ENCODE data around the gene TULP1. TPM values are rescaled to one million over a fixed set of nuclear protein-coding genes. Genes with fewer than 3 reads are reported as not detected.
"Not testable (repeated sequence)": the region's sequence is repeated elsewhere in the genome, so short reads cannot be mapped to it uniquely, and the experiment has no call there.

The TULP1 gene
- total RNA-seq, 1 experiment from 2014 or later = not detected

- DNase-seq (ENCODE audit: unreplicated experiment) = peak; percentile 74
- Mint-ChIP-seq H3K27me3 (ENCODE audit: insufficient read depth, unreplicated experiment) (no peaks in the 10 kb centered on the region), H3K27ac (ENCODE audit: low read depth, unreplicated experiment) (no peak overlapping the region), H3K4me1 (ENCODE audit: insufficient read depth, unreplicated experiment) (peaks cover 6% of the 10 kb centered on the region), H3K9me3 (ENCODE audit: unreplicated experiment) (no peaks in the 10 kb centered on the region), H3K36me3 (ENCODE audit: insufficient read depth, unreplicated experiment) (no peaks in the 10 kb centered on the region), H3K4me3 (ENCODE audit: unreplicated experiment) (no peak overlapping the region)
- no TSS peak for BruUV-seq (replicated peaks)
- TF ChIP-seq CTCF (IDR thresholded peaks at IDR 0.05; ENCODE audit: unreplicated experiment) = no peak
- ChIA-PET CTCF (interaction anchor here (0.6 to 6.6 kb wide), 5 partner anchors 12 to 221 kb away, joined by 3 to 90 read pairs (median 3); partner anchors contain the start of gene ARMC12), POLR2A (interaction anchor here (0.6 to 1.3 kb wide), 5 partner anchors 47 to 222 kb away, joined by 3 to 4 read pairs (median 3); no protein-coding TSS in a partner anchor)
- intact Hi-C loops (cut with micrococcal nuclease) = no loop called here
These were observed 6.8 kb upstream of the TULP1 start for GRCh38 chr6:35519313-35520015.

- no peaks in the 10 kb centered on the region for H3K27me3 Mint-ChIP-seq (ENCODE audit: insufficient read depth, unreplicated experiment)
- no peak overlapping the region for H3K4me3 Mint-ChIP-seq (ENCODE audit: unreplicated experiment)
- no TSS peak for BruUV-seq (replicated peaks)
- POLR2A ChIA-PET = interaction anchor here (0.6 to 1.2 kb wide), 4 partner anchors 49 to 223 kb away, joined by 3 to 4 read pairs (median 4); no protein-coding TSS in a partner anchor
- no peaks in the 10 kb centered on the region for H3K36me3 Mint-ChIP-seq (ENCODE audit: insufficient read depth, unreplicated experiment)
- H3K27ac Mint-ChIP-seq (ENCODE audit: low read depth, unreplicated experiment) = no peak overlapping the region
- no peak for DNase-seq (ENCODE audit: unreplicated experiment)
- intact Hi-C loops (cut with micrococcal nuclease) = no loop called here
- CTCF ChIA-PET = interaction anchor here (0.7 to 6.6 kb wide), 2 partner anchors 104 to 217 kb away, joined by 3 to 90 read pairs; partner anchors contain the start of gene ARMC12
- H3K4me1 Mint-ChIP-seq (ENCODE audit: insufficient read depth, unreplicated experiment) = peaks cover 6% of the 10 kb centered on the region
- no peaks in the 10 kb centered on the region for H3K9me3 Mint-ChIP-seq (ENCODE audit: unreplicated experiment)
- no peak for TF ChIP-seq CTCF (IDR thresholded peaks at IDR 0.05; ENCODE audit: unreplicated experiment)
These were observed 6.0 kb upstream of the TULP1 start for GRCh38 chr6:35518566-35519312.

DNA sequence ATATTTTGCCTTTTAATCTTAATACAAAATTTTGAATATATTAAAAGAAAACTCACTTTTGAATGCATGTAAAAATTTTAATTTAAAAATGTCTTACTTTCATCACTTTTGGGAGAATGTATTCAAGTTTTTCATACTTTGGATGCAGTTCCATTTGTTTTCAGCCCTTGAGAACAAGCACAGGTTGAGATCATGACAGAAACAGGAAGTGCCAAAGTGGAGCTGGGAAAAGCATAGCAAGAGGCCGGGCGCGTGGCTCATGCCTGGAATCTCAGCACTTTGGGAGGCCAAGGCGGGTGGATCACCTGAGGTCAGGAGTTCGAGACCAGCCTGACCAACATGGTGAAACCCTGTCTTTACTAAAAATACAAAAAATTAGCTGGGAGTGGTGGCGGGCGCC lies 5.3 kb upstream of the TULP1 start:
- DNase-seq (ENCODE audit: unreplicated experiment); H3K4me1 Mint-ChIP-seq (ENCODE audit: insufficient read depth, unreplicated experiment); H3K9me3 Mint-ChIP-seq (ENCODE audit: unreplicated experiment); H3K27ac Mint-ChIP-seq (ENCODE audit: low read depth, unreplicated experiment); H3K36me3 Mint-ChIP-seq (ENCODE audit: insufficient read depth, unreplicated experiment); H3K27me3 Mint-ChIP-seq (ENCODE audit: insufficient read depth, unreplicated experiment); BruUV-seq (replicated peaks); intact Hi-C loops (cut with micrococcal nuclease); H3K4me3 Mint-ChIP-seq (ENCODE audit: unreplicated experiment): not testable (repeated sequence)
- CTCF ChIA-PET = interaction anchor here (0.7 kb wide), 1 partner anchor 103 kb away, joined by 3 read pairs; no protein-coding TSS in a partner anchor
- POLR2A ChIA-PET = interaction anchor here (0.8 to 1.3 kb wide), 2 partner anchors 20 to 50 kb away, joined by 3 to 9 read pairs; no protein-coding TSS in a partner anchor

DNA sequence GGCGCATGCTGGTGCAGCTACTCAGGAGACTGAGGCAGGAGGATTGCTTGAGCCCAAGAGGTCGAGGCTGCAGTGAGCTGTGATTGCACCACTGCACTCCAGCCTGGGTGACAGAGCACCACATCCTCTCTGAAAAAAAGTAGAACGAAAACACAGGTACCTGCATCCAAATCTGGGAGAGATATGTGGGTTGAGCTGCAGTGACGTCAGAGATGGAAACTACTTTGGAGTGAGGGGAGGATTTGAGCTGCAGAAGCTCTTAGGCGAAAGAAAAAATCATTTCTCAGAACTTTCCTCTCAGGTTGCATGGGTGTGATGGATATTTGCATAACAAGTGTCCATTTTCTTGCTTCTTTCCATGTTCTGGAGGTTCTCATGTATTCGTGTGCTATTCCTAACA lies 4.0 kb upstream of the TULP1 start:
- H3K9me3 Mint-ChIP-seq (ENCODE audit: unreplicated experiment) = no peaks in the 10 kb centered on the region
- peaks cover 6% of the 10 kb centered on the region for H3K4me1 Mint-ChIP-seq (ENCODE audit: insufficient read depth, unreplicated experiment)
- CTCF ChIA-PET = interaction anchor here (0.7 to 0.8 kb wide), 2 partner anchors 59 to 323 kb away, joined by 3 to 4 read pairs; no protein-coding TSS in a partner anchor
- no peak overlapping the region for H3K4me3 Mint-ChIP-seq (ENCODE audit: unreplicated experiment)
- no peaks in the 10 kb centered on the region for H3K36me3 Mint-ChIP-seq (ENCODE audit: insufficient read depth, unreplicated experiment)
- DNase-seq (ENCODE audit: unreplicated experiment) = no peak
- no peaks in the 10 kb centered on the region for H3K27me3 Mint-ChIP-seq (ENCODE audit: insufficient read depth, unreplicated experiment)
- no peak for TF ChIP-seq CTCF (IDR thresholded peaks at IDR 0.05; ENCODE audit: unreplicated experiment)
- POLR2A ChIA-PET = interaction anchor here (1.3 kb wide), 1 partner anchor 19 kb away, joined by 9 read pairs; no protein-coding TSS in a partner anchor
- intact Hi-C loops (cut with micrococcal nuclease) = no loop called here
- H3K27ac Mint-ChIP-seq (ENCODE audit: low read depth, unreplicated experiment) = no peak overlapping the region
- no TSS peak for BruUV-seq (replicated peaks)

DNA sequence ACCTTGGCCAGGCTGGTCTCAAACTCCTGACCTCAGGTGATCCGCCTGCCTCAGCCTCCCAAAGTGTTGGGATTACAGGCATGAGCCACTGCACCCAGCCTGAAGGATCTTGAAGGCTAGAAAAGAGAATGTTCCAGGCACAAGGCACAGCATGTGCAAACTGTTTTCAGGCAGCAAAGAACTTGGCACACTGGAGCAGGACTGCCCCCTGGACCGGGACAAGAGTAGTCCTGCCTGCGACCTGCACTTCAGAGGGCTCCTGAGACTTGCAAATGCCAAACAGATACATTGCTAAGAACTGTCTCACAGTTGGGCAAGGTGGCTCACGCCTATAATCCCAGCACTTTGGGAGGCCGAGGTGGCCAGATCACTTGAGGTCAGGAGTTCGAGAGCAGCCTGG lies 3.2 kb upstream of the TULP1 start:
- POLR2A ChIA-PET; DNase-seq (ENCODE audit: unreplicated experiment); CTCF ChIA-PET: not testable (repeated sequence)

More for the DNA sequence above, 3.2 kb upstream of the TULP1 start:
- H3K9me3 Mint-ChIP-seq (ENCODE audit: unreplicated experiment); H3K4me3 Mint-ChIP-seq (ENCODE audit: unreplicated experiment); H3K27me3 Mint-ChIP-seq (ENCODE audit: insufficient read depth, unreplicated experiment); H3K27ac Mint-ChIP-seq (ENCODE audit: low read depth, unreplicated experiment); H3K4me1 Mint-ChIP-seq (ENCODE audit: insufficient read depth, unreplicated experiment); BruUV-seq (replicated peaks); intact Hi-C loops (cut with micrococcal nuclease); H3K36me3 Mint-ChIP-seq (ENCODE audit: insufficient read depth, unreplicated experiment): not testable (repeated sequence)
